Activated CD8-positive, alpha-beta T cell treated with anti-CD3 and anti-CD28 coated beads, Interleukin-2, amount 10 ng/mL, durations not matched to agents 7 days and 5 days (primary cell): ENCODE measurements around the gene ARHGAP12. TPM values are rescaled to one million over a fixed set of nuclear protein-coding genes. Genes with fewer than 3 reads are reported as not detected.

Experiments used
- ATAC-seq: fragments of 150-1000 bp; cut with Tn5 transposase; one replicate; pipeline ENCODE4 v1.10.0; 2021; ENCODE audit warnings: moderate library complexity
- CTCF ChIA-PET: fragments of 350-600 bp; sonication (Branson Sonifier 250); formaldehyde crosslinking; loops from one replicate; lab custom pipeline; 2021; ENCODE audit warnings: antibody characterized with exemption; lab: Charles Lee
- POLR2A ChIA-PET: fragments of 350-600 bp; sonication (Branson Sonifier 250); formaldehyde crosslinking; loops from one replicate; lab custom pipeline; 2021; ENCODE audit warnings: antibody characterized with exemption; lab: Charles Lee
- DNase-seq: peaks from one replicate; pipeline ENCODE4 v3.0.0-alpha.2; 2020
- H3K27ac Mint-ChIP-seq: one replicate; pipeline ENCODE4 v1.8.0; 2021; ENCODE audit warnings: mild to moderate bottlenecking, mixed read lengths
- H3K27me3 Mint-ChIP-seq: one replicate; pipeline ENCODE4 v1.8.0; 2021; ENCODE audit warnings: low read depth, mixed read lengths
- H3K36me3 Mint-ChIP-seq: one replicate; pipeline ENCODE4 v1.8.0; 2021; ENCODE audit warnings: low read depth, mixed read lengths
- H3K4me1 Mint-ChIP-seq: one replicate; pipeline ENCODE4 v1.8.0; 2021; ENCODE audit warnings: low read depth, mixed read lengths
- H3K4me3 Mint-ChIP-seq: one replicate; pipeline ENCODE4 v1.8.0; 2021; ENCODE audit warnings: mild to moderate bottlenecking, mixed read lengths
- H3K9me3 Mint-ChIP-seq: one replicate; pipeline ENCODE4 v1.8.0; 2022; ENCODE audit warnings: mixed read lengths; ENCODE audit not compliant: insufficient read depth
- total RNA-seq, 2 experiments: library from RNA; stranded (reverse); gene quantifications; one replicate each; pipeline ENCODE4 v1.2.3, GENCODE V29; 2021

Gene ARHGAP12
- total RNA-seq, 2 experiments from 2014 or later: 4.9 to 5.5 TPM

DNA sequence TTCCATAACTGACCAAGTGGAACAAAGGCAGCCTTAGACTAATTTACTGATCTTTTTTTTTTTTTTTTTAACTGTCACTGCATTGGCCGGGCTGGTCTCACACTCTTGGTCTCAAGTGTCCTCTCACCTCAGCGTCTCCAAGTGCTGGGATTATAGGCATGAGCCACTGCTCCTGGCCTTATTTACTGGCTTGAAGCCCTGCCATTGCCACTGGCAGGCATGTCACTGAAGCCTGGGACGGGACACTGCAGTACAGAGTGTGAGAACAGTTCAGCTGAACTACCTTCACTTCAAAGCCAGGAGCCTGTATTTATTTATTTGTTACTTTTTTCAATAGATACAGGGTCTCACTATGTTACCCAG lies 15.4 kb upstream of the ARHGAP12 start:
- H3K4me1 Mint-ChIP-seq: peaks cover 13% of the 10 kb centered on the region
- H3K27me3 Mint-ChIP-seq: no peaks in the 10 kb centered on the region
- H3K27ac Mint-ChIP-seq: no peak overlapping the region
- CTCF ChIA-PET: no interaction called here
- POLR2A ChIA-PET: no interaction called here
- no peak overlapping the region for H3K4me3 Mint-ChIP-seq
- DNase-seq (no peak), ATAC-seq (no peak)
- H3K9me3 Mint-ChIP-seq: no peaks in the 10 kb centered on the region
- H3K36me3 Mint-ChIP-seq: no peaks in the 10 kb centered on the region

DNA sequence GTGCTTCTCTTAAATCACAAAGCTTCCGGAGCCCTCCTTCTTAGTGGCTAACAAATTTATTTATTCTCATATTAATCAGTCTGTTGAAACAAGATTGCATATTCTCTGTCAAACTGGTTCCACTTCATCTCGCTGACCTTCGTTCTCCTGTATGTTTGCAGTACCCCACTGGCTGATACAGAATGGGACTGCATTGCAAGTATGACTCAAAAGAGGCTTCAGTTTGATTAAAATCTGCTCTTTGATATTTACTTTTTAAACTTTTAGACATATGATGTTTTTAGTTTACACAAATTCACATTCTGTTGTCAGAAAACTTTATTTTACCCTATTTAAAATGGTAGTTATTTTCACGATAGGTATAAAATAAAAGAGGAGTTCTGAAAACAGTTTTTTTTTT lies 14.3 kb upstream of the ARHGAP12 start:
- ChIA-PET CTCF (no interaction called here), POLR2A (no interaction called here)
- no peak overlapping the region for H3K4me3 Mint-ChIP-seq
- no peaks in the 10 kb centered on the region for H3K9me3 Mint-ChIP-seq
- no peaks in the 10 kb centered on the region for H3K27me3 Mint-ChIP-seq
- H3K36me3 Mint-ChIP-seq: no peaks in the 10 kb centered on the region
- ATAC-seq (no peak), DNase-seq (no peak)
- H3K27ac Mint-ChIP-seq: no peak overlapping the region
- peaks cover 13% of the 10 kb centered on the region for H3K4me1 Mint-ChIP-seq

DNA sequence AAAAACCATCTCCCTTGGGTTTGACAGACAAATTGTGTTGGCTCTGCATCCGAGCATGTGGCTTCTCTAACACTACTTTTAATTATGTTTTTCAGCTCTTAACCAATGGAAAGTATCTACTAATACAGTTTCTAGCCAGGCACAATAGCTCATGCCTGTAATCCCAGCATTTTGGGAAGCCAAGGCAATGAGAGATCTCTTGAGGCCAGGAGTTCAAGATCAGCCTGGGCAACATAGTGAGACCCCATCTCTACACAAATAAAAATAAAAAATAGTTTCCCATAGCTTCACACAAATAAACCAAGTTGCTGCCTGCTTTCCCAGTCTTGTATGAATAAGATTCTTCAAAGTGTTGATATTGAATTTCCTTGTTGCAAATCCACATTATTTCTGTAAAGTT lies 13.8 kb upstream of the ARHGAP12 start:
- no peak overlapping the region for H3K4me3 Mint-ChIP-seq
- H3K9me3 Mint-ChIP-seq: no peaks in the 10 kb centered on the region
- H3K36me3 Mint-ChIP-seq: no peaks in the 10 kb centered on the region
- ChIA-PET POLR2A (no interaction called here), CTCF (no interaction called here)
- no peaks in the 10 kb centered on the region for H3K27me3 Mint-ChIP-seq
- ATAC-seq (no peak), DNase-seq (no peak)
- H3K4me1 Mint-ChIP-seq: peaks cover 13% of the 10 kb centered on the region
- H3K27ac Mint-ChIP-seq: no peak overlapping the region

DNA sequence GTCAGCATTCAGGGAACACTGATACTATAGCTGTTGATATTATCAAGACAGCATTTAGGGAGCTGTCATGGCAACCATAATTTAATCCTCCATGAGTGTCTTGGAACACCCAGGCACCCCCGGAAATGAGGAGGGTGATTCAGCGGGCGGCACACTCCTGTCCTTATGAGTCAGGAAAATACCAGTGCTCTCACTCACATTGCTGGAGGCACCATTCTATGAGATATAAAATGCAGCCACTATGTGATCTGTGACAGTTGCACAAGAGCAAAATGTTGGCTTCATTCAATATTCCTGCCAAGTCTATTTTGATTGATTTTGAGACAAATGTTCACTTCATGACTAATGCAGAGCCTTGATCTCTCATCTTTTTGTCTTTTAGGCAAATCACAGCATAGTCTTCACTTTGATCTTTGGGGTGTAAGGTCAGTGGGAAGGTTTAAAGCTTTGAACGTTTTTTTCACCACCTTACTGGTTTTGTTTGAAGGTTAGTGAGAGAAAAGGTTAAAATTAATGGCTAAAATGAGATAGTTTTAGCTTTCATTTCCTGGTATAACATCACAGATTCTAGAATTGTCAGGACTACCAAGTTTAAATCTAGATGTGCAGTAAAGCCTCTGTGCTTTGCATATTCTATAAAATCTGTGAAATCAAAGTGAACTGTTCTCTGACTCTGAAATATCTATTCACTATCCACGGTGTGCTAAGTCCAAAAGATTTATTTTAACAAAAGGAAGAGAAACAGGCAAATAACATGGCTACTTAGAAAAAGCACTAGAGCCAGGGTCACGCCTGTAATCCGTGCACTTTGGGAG lies 12.4 kb upstream of the ARHGAP12 start:
- Mint-ChIP-seq H3K9me3 (no peaks in the 10 kb centered on the region), H3K27me3 (no peaks in the 10 kb centered on the region), H3K27ac (no peak overlapping the region), H3K4me1 (peaks cover 13% of the 10 kb centered on the region), H3K4me3 (no peak overlapping the region), H3K36me3 (no peaks in the 10 kb centered on the region)
- ChIA-PET POLR2A (interaction anchor here (0.7 kb wide), 1 partner anchor 61 kb away, joined by 6 read pairs; no protein-coding TSS in a partner anchor), CTCF (interaction anchor here (1.1 to 1.3 kb wide), 3 partner anchors 12 to 79 kb away, joined by 3 to 4 read pairs (median 3); partner anchors contain the start of gene ARHGAP12)
- ATAC-seq (no peak), DNase-seq (no peak)

DNA sequence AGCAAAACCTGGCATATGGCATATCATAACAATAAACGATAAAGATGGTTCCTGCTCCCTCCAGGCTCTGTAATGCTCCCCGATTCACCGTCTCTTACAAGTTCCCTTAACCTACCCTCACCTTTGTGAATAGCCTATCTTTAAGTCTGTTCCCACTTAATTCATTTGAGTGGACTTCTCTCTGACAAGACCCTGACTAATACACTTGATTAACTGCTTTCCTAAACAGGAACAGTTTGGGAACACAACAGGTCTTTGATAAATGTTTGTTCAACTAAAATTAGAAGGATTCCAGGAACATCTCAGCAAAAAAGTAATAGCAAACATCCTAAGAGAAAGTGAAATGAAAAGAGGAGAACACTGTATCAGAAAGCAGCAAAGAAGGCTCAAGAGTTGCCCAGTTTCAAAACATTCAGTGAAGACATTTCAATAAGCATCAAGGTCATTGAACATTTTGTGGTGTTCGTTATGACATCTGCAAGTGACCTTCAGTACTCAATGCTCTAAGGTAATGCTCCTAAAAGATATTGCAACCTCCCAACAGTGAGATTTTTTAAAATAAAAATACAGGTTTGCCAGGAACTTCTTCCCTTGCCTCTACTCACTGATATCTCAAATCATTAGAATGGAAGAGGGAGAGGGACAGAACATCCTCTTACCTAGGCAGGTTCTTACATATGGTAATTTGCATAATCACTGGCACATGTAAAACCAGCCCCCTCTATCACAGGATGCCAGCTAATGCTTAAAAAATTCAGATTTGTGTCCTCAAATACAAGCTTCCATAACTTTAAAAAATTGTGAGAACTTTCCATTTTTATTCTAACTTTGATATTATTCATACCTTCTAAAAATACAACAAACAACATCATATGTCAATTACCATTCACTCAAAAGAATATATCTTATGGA lies 11.4 kb upstream of the ARHGAP12 start:
- Mint-ChIP-seq H3K27me3 (no peaks in the 10 kb centered on the region), H3K27ac (no peak overlapping the region), H3K4me3 (no peak overlapping the region), H3K4me1 (peaks cover 13% of the 10 kb centered on the region), H3K9me3 (no peaks in the 10 kb centered on the region), H3K36me3 (no peaks in the 10 kb centered on the region)
- CTCF ChIA-PET: interaction anchor here (1.1 kb wide), 2 partner anchors 77 to 78 kb away, joined by 3 read pairs; no protein-coding TSS in a partner anchor
- DNase-seq (no peak), ATAC-seq (no peak)
- POLR2A ChIA-PET: interaction anchor here (0.7 kb wide), 1 partner anchor 62 kb away, joined by 6 read pairs; no protein-coding TSS in a partner anchor

DNA sequence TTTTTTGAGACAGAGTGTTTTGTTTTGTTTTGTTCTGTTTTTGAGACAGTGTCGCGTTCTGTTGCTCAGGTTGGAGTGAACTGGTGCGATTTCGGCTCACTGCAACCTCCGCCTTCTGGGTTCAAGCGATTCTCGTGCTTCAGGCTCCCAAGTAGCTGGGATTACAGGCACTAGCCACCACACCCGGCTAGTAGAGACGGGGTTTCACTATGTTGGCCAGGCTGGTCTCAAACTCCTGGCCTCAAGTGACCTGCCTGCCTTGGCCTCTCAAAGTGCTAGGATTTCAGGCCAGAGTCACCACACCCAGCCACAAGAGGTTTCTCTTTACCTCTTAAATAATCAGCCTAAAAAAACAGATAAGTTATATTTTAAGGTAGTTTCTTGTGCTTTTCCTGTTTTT lies 8.7 kb upstream of the ARHGAP12 start:
- no peaks in the 10 kb centered on the region for H3K9me3 Mint-ChIP-seq
- no peak for ATAC-seq
- H3K27me3 Mint-ChIP-seq: peaks cover 4% of the 10 kb centered on the region
- no peak for DNase-seq
- peaks cover 9% of the 10 kb centered on the region for H3K4me1 Mint-ChIP-seq
- CTCF ChIA-PET: no interaction called here
- POLR2A ChIA-PET: no interaction called here
- H3K4me3 Mint-ChIP-seq: no peak overlapping the region
- H3K36me3 Mint-ChIP-seq: no peaks in the 10 kb centered on the region
- no peak overlapping the region for H3K27ac Mint-ChIP-seq

DNA sequence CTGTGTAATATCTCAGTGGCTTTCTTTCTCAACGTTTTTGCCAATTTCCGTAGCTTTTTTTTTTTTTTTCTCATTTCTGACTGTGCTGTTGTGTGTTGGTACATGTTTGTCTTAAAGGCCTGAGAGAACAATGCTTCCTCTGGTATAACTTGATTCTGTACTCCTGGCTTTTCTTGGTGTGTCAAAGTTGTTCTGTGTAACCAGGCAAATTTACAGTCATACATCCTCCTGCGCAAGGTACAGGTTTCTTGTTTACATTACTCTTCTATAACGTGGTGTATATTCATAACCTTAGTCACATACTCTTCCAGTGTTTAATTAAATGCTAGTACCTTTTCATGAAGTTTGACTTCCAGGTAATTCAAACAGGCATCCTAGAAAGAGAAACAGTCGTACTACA lies 8.3 kb upstream of the ARHGAP12 start:
- ATAC-seq: no peak
- H3K9me3 Mint-ChIP-seq: no peaks in the 10 kb centered on the region
- peaks cover 9% of the 10 kb centered on the region for H3K4me1 Mint-ChIP-seq
- H3K36me3 Mint-ChIP-seq: no peaks in the 10 kb centered on the region
- H3K27me3 Mint-ChIP-seq: peaks cover 4% of the 10 kb centered on the region
- H3K27ac Mint-ChIP-seq: no peak overlapping the region
- no peak for DNase-seq
- ChIA-PET POLR2A (no interaction called here), CTCF (no interaction called here)
- H3K4me3 Mint-ChIP-seq: no peak overlapping the region

DNA sequence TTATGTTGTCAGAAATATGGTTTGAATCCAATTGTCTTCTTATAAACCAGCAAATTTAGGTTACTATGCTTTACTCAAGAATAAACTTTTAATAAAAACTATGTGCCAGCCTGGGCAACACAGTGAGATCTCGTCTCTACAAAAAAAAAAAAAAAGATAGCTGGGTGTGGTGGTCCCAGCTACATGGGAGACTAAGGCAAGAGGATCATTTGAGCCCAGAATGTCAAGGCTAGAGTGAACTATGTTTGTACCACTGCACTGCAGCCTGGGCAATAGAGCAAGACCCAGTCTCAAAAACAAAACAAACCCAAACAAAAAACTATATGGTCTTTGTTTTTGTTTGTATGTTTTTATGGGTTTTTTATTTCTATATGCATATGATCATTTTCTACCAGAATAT lies 7.5 kb upstream of the ARHGAP12 start:
- POLR2A ChIA-PET: interaction anchor here (0.7 kb wide), 1 partner anchor 28 kb away, joined by 4 read pairs; no protein-coding TSS in a partner anchor
- H3K4me1 Mint-ChIP-seq: peaks cover 6% of the 10 kb centered on the region
- ATAC-seq (no peak), DNase-seq (no peak)
- no peak overlapping the region for H3K27ac Mint-ChIP-seq
- H3K27me3 Mint-ChIP-seq: peaks cover 5% of the 10 kb centered on the region
- no peaks in the 10 kb centered on the region for H3K9me3 Mint-ChIP-seq
- H3K36me3 Mint-ChIP-seq: no peaks in the 10 kb centered on the region
- CTCF ChIA-PET: no interaction called here
- H3K4me3 Mint-ChIP-seq: no peak overlapping the region

DNA sequence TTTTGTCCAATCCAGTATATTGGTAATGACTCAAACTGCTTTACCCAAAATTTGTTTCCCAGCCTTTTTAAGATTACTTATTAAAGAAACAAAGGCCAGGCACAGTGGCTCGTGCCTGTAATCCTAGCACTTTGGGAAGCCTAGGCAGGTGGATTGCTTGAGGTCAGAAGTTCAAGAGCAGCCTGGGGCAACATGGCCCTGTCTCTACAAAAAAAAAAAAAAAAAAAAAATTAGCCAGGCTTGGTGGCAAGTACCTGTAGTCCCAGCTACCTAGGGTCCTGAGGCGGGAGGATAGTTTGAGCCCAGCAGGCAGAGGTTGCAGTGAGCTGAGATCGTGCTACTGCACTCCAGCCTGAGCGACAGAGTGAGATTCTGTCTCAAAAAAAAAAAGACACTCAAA lies 7.0 kb upstream of the ARHGAP12 start:
- POLR2A ChIA-PET: interaction anchor here (0.7 kb wide), 1 partner anchor 27 kb away, joined by 4 read pairs; no protein-coding TSS in a partner anchor
- ATAC-seq (no peak), DNase-seq (no peak)
- H3K9me3 Mint-ChIP-seq: no peaks in the 10 kb centered on the region
- no peak overlapping the region for H3K4me3 Mint-ChIP-seq
- peaks cover 9% of the 10 kb centered on the region for H3K4me1 Mint-ChIP-seq
- H3K27ac Mint-ChIP-seq: no peak overlapping the region
- peaks cover 8% of the 10 kb centered on the region for H3K27me3 Mint-ChIP-seq
- CTCF ChIA-PET: no interaction called here
- no peaks in the 10 kb centered on the region for H3K36me3 Mint-ChIP-seq

DNA sequence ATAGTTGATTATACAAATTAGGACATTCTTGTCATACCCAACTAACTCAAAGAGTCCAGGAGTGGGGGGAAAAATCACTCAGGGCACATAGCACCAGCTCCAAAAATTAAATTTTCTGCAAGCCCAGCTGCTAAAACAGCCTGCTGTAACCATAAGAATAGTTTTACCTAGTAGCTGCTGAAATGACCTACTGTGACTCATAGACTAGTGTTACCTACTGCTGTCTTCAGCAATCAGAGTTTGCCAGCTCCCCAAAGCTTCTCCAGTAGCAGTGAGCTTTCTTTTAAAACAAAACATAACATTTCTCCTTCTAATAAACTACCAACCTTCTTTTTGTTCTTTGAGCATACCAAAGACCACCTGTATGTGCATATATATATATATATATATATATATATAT lies 4.2 kb upstream of the ARHGAP12 start:
- no peaks in the 10 kb centered on the region for H3K9me3 Mint-ChIP-seq
- H3K4me3 Mint-ChIP-seq: no peak overlapping the region
- no peak overlapping the region for H3K27ac Mint-ChIP-seq
- ATAC-seq (no peak), DNase-seq (no peak)
- CTCF ChIA-PET: interaction anchor here (1.1 kb wide), 1 partner anchor 71 kb away, joined by 4 read pairs; no protein-coding TSS in a partner anchor
- POLR2A ChIA-PET: no interaction called here
- peaks cover 18% of the 10 kb centered on the region for H3K4me1 Mint-ChIP-seq
- peaks cover 8% of the 10 kb centered on the region for H3K27me3 Mint-ChIP-seq
- H3K36me3 Mint-ChIP-seq: no peaks in the 10 kb centered on the region

DNA sequence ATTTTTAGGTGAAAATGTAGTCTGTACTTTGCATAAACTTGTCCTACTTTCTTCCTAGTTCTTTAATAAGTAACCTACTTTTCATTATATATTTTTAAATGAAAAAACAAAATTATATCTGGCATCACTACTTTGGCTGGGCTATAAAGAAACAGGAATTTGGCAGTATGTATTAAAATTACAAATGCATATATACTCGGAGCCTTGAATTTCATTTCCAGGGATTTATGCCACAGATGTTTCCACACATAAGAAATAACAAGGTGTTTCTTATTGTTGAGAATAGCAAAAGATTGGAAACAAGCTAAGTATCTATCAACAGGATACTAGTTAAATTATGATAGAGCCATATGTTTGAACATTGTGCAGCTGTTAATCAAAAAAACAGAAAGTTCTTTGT lies 2.2 kb upstream of the ARHGAP12 start:
- POLR2A ChIA-PET: interaction anchor here (0.6 kb wide), 1 partner anchor 413 kb away, joined by 3 read pairs; no protein-coding TSS in a partner anchor
- peaks cover 8% of the 10 kb centered on the region for H3K27me3 Mint-ChIP-seq
- ATAC-seq: no peak
- H3K36me3 Mint-ChIP-seq: no peaks in the 10 kb centered on the region
- no peaks in the 10 kb centered on the region for H3K9me3 Mint-ChIP-seq
- no peak overlapping the region for H3K4me3 Mint-ChIP-seq
- H3K4me1 Mint-ChIP-seq: peaks cover 34% of the 10 kb centered on the region
- no peak for DNase-seq
- CTCF ChIA-PET: interaction anchor here (0.8 to 1.4 kb wide), 5 partner anchors 9 to 75 kb away, joined by 3 to 9 read pairs (median 4); no protein-coding TSS in a partner anchor
- no peak overlapping the region for H3K27ac Mint-ChIP-seq
